HG02763 (cell line): ENCODE data around the gene TTC31.
"Not testable (repeated sequence)": the region's sequence is repeated elsewhere in the genome, so short reads cannot be mapped to it uniquely, and the experiment has no call there.

Experiments
- ATAC-seq: cut with Tn5 transposase; IDR thresholded peaks from one replicate; pipeline ENCODE4 v1.9.1; 2021; ENCODE audit warnings: mild to moderate bottlenecking, moderate library complexity; ENCODE audit not compliant: unreplicated experiment

Gene TTC31

GRCh38 chr2:74457129-74457548, 25.7 kb upstream of the TTC31 start:
- no peak for ATAC-seq

GRCh38 chr2:74457549-74458131, 25.2 kb upstream of the TTC31 start:
- ATAC-seq: peak; percentile 36

GRCh38 chr2:74458132-74458937, 24.5 kb upstream of the TTC31 start, which contains the start of gene WBP1:
Gene WBP1 (plus strand): TSS chr2:74458438. CDS start chr2:74458603, 165 bp downstream.
- peak; percentile 83 for ATAC-seq

GRCh38 chr2:74458938-74459363, 23.9 kb upstream of the TTC31 start:
- ATAC-seq: no peak

- not testable (repeated sequence) for ATAC-seq
These were observed 23.3 kb upstream of the TTC31 start for GRCh38 chr2:74459503-74460118.

GRCh38 chr2:74460187-74460586, 22.7 kb upstream of the TTC31 start:
- not testable (repeated sequence) for ATAC-seq

- ATAC-seq: no peak
These were observed 21.5 kb upstream of the TTC31 start for GRCh38 chr2:74461187-74462053.

GRCh38 chr2:74462054-74462785, 20.7 kb upstream of the TTC31 start:
- ATAC-seq: no peak

- no peak for ATAC-seq
These were observed 20.1 kb upstream of the TTC31 start for GRCh38 chr2:74462786-74463105.

GRCh38 chr2:74464406-74464805, 18.5 kb upstream of the TTC31 start:
- ATAC-seq: no peak

GRCh38 chr2:74470742-74471141, 12.1 kb upstream of the TTC31 start:
- not testable (repeated sequence) for ATAC-seq

GRCh38 chr2:74471332-74472065, 11.4 kb upstream of the TTC31 start:
- ATAC-seq: no peak

GRCh38 chr2:74472086-74472944, 10.6 kb upstream of the TTC31 start, which contains the start of gene MRPL53:
Gene MRPL53 (minus strand): TSS chr2:74472680. CDS start chr2:74472660, 20 bp downstream.
- peak; percentile 91 for ATAC-seq

GRCh38 chr2:74472945-74473258, 10.0 kb upstream of the TTC31 start:
- ATAC-seq: no peak

GRCh38 chr2:74474481-74474880, 8.4 kb upstream of the TTC31 start:
- ATAC-seq: no peak

- ATAC-seq: no peak
These were observed 8.0 kb upstream of the TTC31 start for GRCh38 chr2:74474899-74475298.

GRCh38 chr2:74481431-74481830, 1.4 kb upstream of the TTC31 start:
- ATAC-seq: no peak

- ATAC-seq: peak; percentile 38
These were observed 700 bp upstream of the TTC31 start for GRCh38 chr2:74481961-74482800.
